GM23338 (cell line): Measurements from ENCODE around the gene UBR2. TPM values are rescaled to one million over a fixed set of nuclear protein-coding genes. Genes with fewer than 3 reads are reported as not detected.

Experiments used
- ATAC-seq: fragments of 200-7000 bp; cut with Tn5 transposase; 3 replicates; pipeline ENCODE4 v1.9.1; 2020
- DNase-seq: peaks from one replicate; pipeline ENCODE4 v3.0.0-alpha.2; 2015; ENCODE audit warnings: low spot score
- H2AFZ ChIP-seq: fragments of 200-600 bp; sonication (generic); 2 replicates; pipeline ENCODE4 v1.8.0; 2016; ENCODE audit warnings: antibody characterized with exemption, mild to moderate bottlenecking, moderate library complexity
- H3F3A ChIP-seq: fragments of 200-600 bp; sonication (generic); replicated peaks from 2 replicates; pipeline ENCODE4 v1.8.0; 2017; ENCODE audit warnings: antibody characterized with exemption, mixed run types, low read depth
- H3K27ac ChIP-seq: fragments of 200-600 bp; sonication (generic); 2 replicates; pipeline ENCODE4 v1.6.1; 2016; ENCODE audit warnings: low read depth
- H3K27me3 ChIP-seq: fragments of 200-600 bp; sonication (generic); 2 replicates; pipeline ENCODE4 v1.8.0; 2016; ENCODE audit warnings: mild to moderate bottlenecking, mixed run types, moderate library complexity; ENCODE audit not compliant: insufficient read depth
- H3K36me3 ChIP-seq: fragments of 200-600 bp; sonication (generic); 2 replicates; pipeline ENCODE4 v1.8.0; 2016; ENCODE audit warnings: mild to moderate bottlenecking; ENCODE audit not compliant: insufficient read depth
- H3K4me1 ChIP-seq: fragments of 200-600 bp; sonication (generic); 2 replicates; pipeline ENCODE4 v1.8.0; 2016; ENCODE audit warnings: mild to moderate bottlenecking, moderate library complexity; ENCODE audit not compliant: insufficient read depth
- H3K4me2 ChIP-seq: fragments of 200-600 bp; sonication (generic); 2 replicates; pipeline ENCODE4 v1.7.1; 2017; ENCODE audit warnings: mixed run types
- H3K4me3 ChIP-seq: fragments of 200-600 bp; sonication (generic); 2 replicates; pipeline ENCODE4 v1.6.1; 2016; ENCODE audit warnings: mixed run types
- H3K79me2 ChIP-seq: fragments of 200-600 bp; sonication (generic); replicated peaks from 2 replicates; pipeline ENCODE4 v1.8.0; 2017; ENCODE audit warnings: mild to moderate bottlenecking; ENCODE audit not compliant: insufficient read depth
- H3K9me2 ChIP-seq: fragments of 200-600 bp; sonication (generic); 2 replicates; pipeline ENCODE4 v1.8.0; 2017; ENCODE audit not compliant: insufficient read depth
- H4K20me1 ChIP-seq: fragments of 200-600 bp; sonication (generic); replicated peaks from 2 replicates; pipeline ENCODE4 v1.8.0; 2017; ENCODE audit warnings: mild to moderate bottlenecking; ENCODE audit not compliant: insufficient read depth
- H3K27ac Mint-ChIP-seq: 2 replicates; pipeline ENCODE4 v1.8.0; 2020; ENCODE audit warnings: inconsistent platforms, mild to moderate bottlenecking, moderate library complexity, mixed read lengths
- H3K27me3 Mint-ChIP-seq: 3 replicates; pipeline ENCODE4 v1.8.0; 2022; ENCODE audit warnings: low read depth, mild to moderate bottlenecking, moderate library complexity, mixed read lengths, inconsistent platforms; ENCODE audit not compliant: insufficient read depth, poor library complexity
- H3K36me3 Mint-ChIP-seq: 3 replicates; pipeline ENCODE4 v1.8.0; 2021; ENCODE audit warnings: low read depth, mild to moderate bottlenecking, inconsistent platforms, moderate library complexity, mixed read lengths
- H3K4me1 Mint-ChIP-seq: 3 replicates; pipeline ENCODE4 v1.8.0; 2020; ENCODE audit warnings: mild to moderate bottlenecking, inconsistent platforms, mixed read lengths
- H3K4me3 Mint-ChIP-seq: 3 replicates; pipeline ENCODE4 v1.8.0; 2021; ENCODE audit warnings: moderate library complexity, mild to moderate bottlenecking, inconsistent platforms, mixed read lengths
- H3K9me3 Mint-ChIP-seq: 3 replicates; pipeline ENCODE4 v1.8.0; 2020; ENCODE audit warnings: moderate library complexity, mild to moderate bottlenecking, inconsistent platforms, mixed read lengths
- CREB1 ChIP-seq: fragments of 250-450 bp; sonication (Bioruptor Pico); IDR thresholded peaks from 2 replicates; pipeline ENCODE4 v1.5.0; 2020; ENCODE audit warnings: low read depth, mild to moderate bottlenecking, moderate library complexity
- CTCF ChIP-seq, 2 experiments: fragments of 200-600 bp in 1 of 2; sonication (generic) in 1 of 2; conservative IDR thresholded peaks; 2 replicates each; pipeline versions ENCODE4 v1.5.1 to v1.6.1; 2016 to 2017; ENCODE audit warnings: antibody characterized with exemption in 2 of 2, low read depth in 2 of 2, mild to moderate bottlenecking in 2 of 2, moderate library complexity in 1 of 2
- ETS1 ChIP-seq: IDR thresholded peaks from 2 replicates; pipeline ENCODE4 v1.6.1; 2016; ENCODE audit warnings: antibody characterized with exemption
- EZH2 ChIP-seq: fragments of 200-600 bp; sonication (generic); IDR thresholded peaks from one replicate; pipeline ENCODE4 v1.8.0; 2017; ENCODE audit warnings: antibody characterized with exemption, mild to moderate bottlenecking, low read depth; ENCODE audit not compliant: unreplicated experiment
- EZH2phosphoT487 ChIP-seq: fragments of 200-600 bp; sonication (generic); IDR thresholded peaks from one replicate; pipeline ENCODE4 v1.8.1; 2018; ENCODE audit warnings: antibody characterized with exemption; ENCODE audit not compliant: unreplicated experiment
- JUNB ChIP-seq: IDR thresholded peaks from one replicate; pipeline ENCODE4 v1.6.1; 2016; ENCODE audit warnings: antibody characterized with exemption; ENCODE audit not compliant: unreplicated experiment
- NANOG ChIP-seq: IDR thresholded peaks from 2 replicates; pipeline ENCODE4 v1.6.1; 2016; ENCODE audit warnings: antibody characterized with exemption, borderline replicate concordance
- POLR2AphosphoS5 ChIP-seq: IDR thresholded peaks from 2 replicates; pipeline ENCODE4 v1.6.1; 2016; ENCODE audit warnings: antibody characterized with exemption, low read depth
- REST ChIP-seq: IDR thresholded peaks from one replicate; pipeline ENCODE4 v1.6.1; 2018; ENCODE audit warnings: antibody characterized with exemption; ENCODE audit not compliant: unreplicated experiment
- STAT1 ChIP-seq: IDR thresholded peaks from one replicate; pipeline ENCODE4 v1.6.1; 2016; ENCODE audit warnings: antibody characterized with exemption; ENCODE audit not compliant: unreplicated experiment
- ZNF114 ChIP-seq: fragments of 250-450 bp; sonication (Bioruptor Pico); IDR thresholded peaks from 2 replicates; pipeline ENCODE4 v1.5.0; 2020; ENCODE audit warnings: mild to moderate bottlenecking, moderate library complexity
- ZNF331 ChIP-seq: fragments of 250-450 bp; sonication (Bioruptor Pico); IDR thresholded peaks from 2 replicates; pipeline ENCODE4 v1.5.0; 2020; ENCODE audit warnings: low read depth, mild to moderate bottlenecking, moderate library complexity
- ZNF462 ChIP-seq: fragments of 250-450 bp; sonication (Bioruptor Pico); IDR thresholded peaks from 2 replicates; pipeline ENCODE4 v1.5.0; 2020; ENCODE audit warnings: mild to moderate bottlenecking, moderate library complexity
- polyA plus RNA-seq: library from polyadenylated mRNA; unstranded; fragments of >200 nt; fragmentation: Nextera tagmentation; extraction: Ambion mirVana; gene quantifications from 2 replicates; pipeline ENCODE4 v1.2.1, GENCODE V29; 2016
- total RNA-seq: library from RNA; depleted of rRNA; stranded (reverse); fragments of >200 nt; shearing (Covaris generic); gene quantifications from 2 replicates; pipeline ENCODE4 v1.2.3, GENCODE V29; 2014

The UBR2 gene
- total and polyA plus RNA-seq, 2 experiments from 2014 or later: 6.7 to 21.2 TPM

- Histone ChIP-seq H3K36me3 (no peaks in the 10 kb centered on the region), H3K4me1 (no peaks in the 10 kb centered on the region), H3K4me2 (no peak overlapping the region), H3K9me2 (0 out of 2 replicates have a peak, but pooled peaks cover 5% of the 10 kb centered on the region), H3K79me2 (no peaks in the 10 kb centered on the region), H3F3A (no peaks in the 10 kb centered on the region), H3K27ac (no peak overlapping the region), H3K27me3 (no peaks in the 10 kb centered on the region), H4K20me1 (no peaks in the 10 kb centered on the region), H2AFZ (no peak overlapping the region), H3K4me3 (no peak overlapping the region)
- ATAC-seq (no peak), DNase-seq (no peak)
- TF ChIP-seq POLR2AphosphoS5 (no peak), STAT1 (no peak), JUNB (no peak), REST (no peak), EZH2 (no peak), ZNF462 (CRISPR knock-in tag) (no peak), CTCF (conservative IDR thresholded peaks at IDR 0.05; ENCODE audit: low read depth in 2 of 2) (no peak), ZNF331 (CRISPR knock-in tag) (no peak), CREB1 (no peak), NANOG (no peak), ETS1 (no peak), ZNF114 (CRISPR knock-in tag) (no peak), EZH2phosphoT487 (no peak)
- Mint-ChIP-seq H3K36me3 (no peaks in the 10 kb centered on the region), H3K27ac (no peak overlapping the region), H3K4me3 (no peak overlapping the region; the same call in 2 of the 3 replicates), H3K4me1 (no peaks in the 10 kb centered on the region), H3K27me3 (peaks cover 2% of the 10 kb centered on the region), H3K9me3 (no peaks in the 10 kb centered on the region)
Observed at GRCh38 chr6:42526616-42527015, 37.2 kb upstream of the UBR2 start.
